ENCODE results near the gene IGF1R.

DNA sequence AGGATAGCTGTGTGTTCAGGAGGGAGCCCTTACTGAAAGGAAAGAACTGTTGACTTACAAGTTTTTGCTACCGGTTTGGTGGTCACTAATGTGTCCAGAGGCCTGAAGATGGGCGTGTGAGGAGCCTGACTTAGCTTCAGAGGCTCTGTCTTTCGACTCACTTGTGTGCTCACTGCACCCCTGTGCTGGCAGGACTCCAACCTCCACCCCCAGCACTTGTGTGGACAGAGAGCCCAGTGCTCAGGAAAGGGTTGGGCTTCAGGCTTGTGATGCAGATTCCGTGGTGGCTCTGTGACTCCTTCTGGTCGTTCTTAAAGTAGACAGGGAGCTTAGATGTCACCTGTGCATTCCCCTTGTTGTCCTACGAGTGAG lies 258.4 kb downstream of the IGF1R start:
- TF ChIP-seq POLR2AphosphoS5 (IDR thresholded peaks at IDR 0.05; ENCODE audit: insufficient read depth, low read depth, low read length) (no peak), CTCF (IDR thresholded peaks at IDR 0.05; ENCODE audit: extremely low read depth in 1 of 2, insufficient read depth in 1 of 2, low read depth in 1 of 2, low read length in 2 of 2) (no peak), JUN (IDR thresholded peaks at IDR 0.05; ENCODE audit: borderline replicate concordance, insufficient read depth, insufficient read length, low read depth) (no peak), POLR2A (IDR thresholded peaks at IDR 0.05; ENCODE audit: low read depth, low read length) (no peak), MAX (IDR thresholded peaks at IDR 0.05; ENCODE audit: insufficient read depth, insufficient read length) (no peak), EZH2 (IDR thresholded peaks at IDR 0.05; ENCODE audit: borderline replicate concordance, low read depth, low read length, severe bottlenecking) (no peak), GATA2 (IDR thresholded peaks at IDR 0.05; ENCODE audit: insufficient read depth, insufficient read length, low read depth, low read length) (no peak), FOS (IDR thresholded peaks at IDR 0.05; ENCODE audit: borderline replicate concordance, insufficient read depth, low read length) (no peak), MYC (IDR thresholded peaks at IDR 0.05; ENCODE audit: low read depth, low read length) (no peak)
